Left ventricle myocardium inferior (tissue), 1 donor: ENCODE data around the gene PCF11. TPM values are rescaled to one million over a fixed set of nuclear protein-coding genes. Genes with fewer than 3 reads are reported as not detected.

Source experiments
- DNase-seq: peaks from one replicate; pipeline ENCODE4 v3.0.0-alpha.2; 2020
- H3K27ac ChIP-seq: fragments of 200-600 bp; replicated peaks from 2 replicates; pipeline ENCODE4 v1.8.0; 2021
- H3K27me3 ChIP-seq: fragments of 200-600 bp; 2 replicates; pipeline ENCODE4 v1.8.0; 2021; ENCODE audit warnings: low read depth
- H3K36me3 ChIP-seq: fragments of 200-600 bp; 2 replicates; pipeline ENCODE4 v1.8.0; 2021
- H3K4me1 ChIP-seq: fragments of 200-600 bp; 2 replicates; pipeline ENCODE4 v1.8.0; 2021
- H3K4me3 ChIP-seq: fragments of 200-600 bp; 2 replicates; pipeline ENCODE4 v1.8.0; 2021; ENCODE audit warnings: mild to moderate bottlenecking, moderate library complexity
- H3K9me3 ChIP-seq: fragments of 200-600 bp; replicated peaks from 2 replicates; pipeline ENCODE4 v1.8.0; 2021
- intact Hi-C: fragments of 100-400 bp; cut with micrococcal nuclease; formaldehyde crosslinking; loops from one replicate; pipeline ENCODE4 v1.11.0; 2022
- total RNA-seq: library from RNA; stranded (reverse); fragmentation: NEBNext Ultra II Directional; extraction: Animal tissue kit (Norgen Biotek cat#: 25700); gene quantifications from one replicate; pipeline ENCODE4 v1.2.1, GENCODE V29; 2021
- TF ChIP-seq, protein P1 (sequence below): fragments of 200-600 bp; IDR thresholded peaks from 2 replicates; pipeline ENCODE4 v1.8.0; 2021; ENCODE audit warnings: antibody characterized with exemption, mild to moderate bottlenecking, borderline replicate concordance
- donor health status: DM: no; HTN: yes; CAD: no; lungs with severe emphysema.

PCF11 gene
- total RNA-seq, 1 donor from 2014 or later = 25.8 TPM

- intact Hi-C loops = no loop called here
- H3K27me3 ChIP-seq = no peaks in the 10 kb centered on the region
- no peaks in the 10 kb centered on the region for H3K36me3 ChIP-seq
- no peak overlapping the region for H3K27ac ChIP-seq
- no peak for DNase-seq
- H3K4me1 ChIP-seq = no peaks in the 10 kb centered on the region
- H3K9me3 ChIP-seq = no peaks in the 10 kb centered on the region
- no peak overlapping the region for H3K4me3 ChIP-seq
- TF ChIP-seq, protein P1, sequence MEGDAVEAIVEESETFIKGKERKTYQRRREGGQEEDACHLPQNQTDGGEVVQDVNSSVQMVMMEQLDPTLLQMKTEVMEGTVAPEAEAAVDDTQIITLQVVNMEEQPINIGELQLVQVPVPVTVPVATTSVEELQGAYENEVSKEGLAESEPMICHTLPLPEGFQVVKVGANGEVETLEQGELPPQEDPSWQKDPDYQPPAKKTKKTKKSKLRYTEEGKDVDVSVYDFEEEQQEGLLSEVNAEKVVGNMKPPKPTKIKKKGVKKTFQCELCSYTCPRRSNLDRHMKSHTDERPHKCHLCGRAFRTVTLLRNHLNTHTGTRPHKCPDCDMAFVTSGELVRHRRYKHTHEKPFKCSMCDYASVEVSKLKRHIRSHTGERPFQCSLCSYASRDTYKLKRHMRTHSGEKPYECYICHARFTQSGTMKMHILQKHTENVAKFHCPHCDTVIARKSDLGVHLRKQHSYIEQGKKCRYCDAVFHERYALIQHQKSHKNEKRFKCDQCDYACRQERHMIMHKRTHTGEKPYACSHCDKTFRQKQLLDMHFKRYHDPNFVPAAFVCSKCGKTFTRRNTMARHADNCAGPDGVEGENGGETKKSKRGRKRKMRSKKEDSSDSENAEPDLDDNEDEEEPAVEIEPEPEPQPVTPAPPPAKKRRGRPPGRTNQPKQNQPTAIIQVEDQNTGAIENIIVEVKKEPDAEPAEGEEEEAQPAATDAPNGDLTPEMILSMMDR = no peak
Measured at GRCh38 chr11:83222499-83222898, 65.6 kb downstream of the PCF11 start.

GRCh38 chr11:83223457-83223856, 66.5 kb downstream of the PCF11 start:
- Histone ChIP-seq H3K27me3 (no peaks in the 10 kb centered on the region), H3K36me3 (no peaks in the 10 kb centered on the region), H3K27ac (no peak overlapping the region), H3K9me3 (no peaks in the 10 kb centered on the region), H3K4me3 (no peak overlapping the region), H3K4me1 (no peaks in the 10 kb centered on the region)
- intact Hi-C loops = no loop called here
- TF ChIP-seq, protein P1 = no peak
- DNase-seq = no peak

DNA sequence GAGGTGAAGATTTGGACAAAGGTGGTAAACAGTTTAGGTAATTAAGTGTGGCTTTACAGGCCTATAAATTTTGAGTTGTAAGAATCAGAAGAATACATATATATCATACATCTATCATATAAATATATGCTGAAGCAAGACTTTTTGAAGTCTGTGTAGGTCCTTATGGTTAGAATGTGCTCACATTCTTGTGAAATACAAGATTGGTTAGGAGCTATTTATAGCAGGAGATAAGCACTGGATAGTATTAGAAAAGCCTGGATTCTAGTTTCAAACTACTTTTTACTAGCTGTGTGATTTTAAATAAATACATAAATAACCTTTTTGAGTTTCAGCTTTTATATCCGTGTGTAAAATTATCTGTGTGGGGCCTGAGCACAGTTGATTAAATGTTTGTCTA, 78.9 kb downstream of the PCF11 start:
- TF ChIP-seq, protein P1 = no peak
- intact Hi-C loops = no loop called here
- Histone ChIP-seq H3K4me1 (peaks cover 12% of the 10 kb centered on the region), H3K9me3 (no peaks in the 10 kb centered on the region), H3K4me3 (no peak overlapping the region), H3K27me3 (no peaks in the 10 kb centered on the region), H3K36me3 (no peaks in the 10 kb centered on the region), H3K27ac (no peak overlapping the region)
- DNase-seq = no peak

Other genes starting within 250 kb of the PCF11 start
- gene RAB30, start 85.2 kb upstream of the PCF11 start, total RNA-seq = 24.7 TPM
- 5.2 TPM for gene ANKRD42, start 36.6 kb downstream of the PCF11 start, total RNA-seq
- 24.0 TPM for gene CCDC90B, start 129.2 kb downstream of the PCF11 start, total RNA-seq